Activated T-cell treated with anti-CD3 and anti-CD28 coated beads for 24 hours (primary cell): ENCODE results near the gene CFP.
"Not testable (repeated sequence)": the region's sequence is repeated elsewhere in the genome, so short reads cannot be mapped to it uniquely, and the experiment has no call there.

Source experiments
- DNase-seq: peaks from one replicate; pipeline ENCODE4 v3.0.0-alpha.2; 2020; ENCODE audit warnings: low read depth

CFP gene

DNA sequence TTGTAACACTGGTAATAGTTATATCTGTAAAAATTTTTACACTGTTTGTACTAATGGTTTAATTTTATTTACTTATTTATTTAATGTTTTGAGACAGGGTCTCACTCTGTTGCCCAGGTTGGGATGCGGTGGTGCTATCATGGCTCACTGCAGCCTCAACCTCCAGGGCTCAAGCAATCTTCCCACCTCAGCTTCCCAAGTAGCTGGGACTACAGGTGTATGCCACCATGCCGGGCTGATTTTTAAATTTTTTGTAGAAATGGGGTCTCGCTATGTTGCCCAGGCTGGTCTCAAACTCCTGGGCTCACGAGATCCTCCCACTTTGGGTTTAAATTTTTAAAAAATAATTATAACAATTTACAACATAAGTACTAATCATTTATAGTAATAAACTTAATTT lies 26.6 kb downstream of the CFP start:
- not testable (repeated sequence) for DNase-seq

DNA sequence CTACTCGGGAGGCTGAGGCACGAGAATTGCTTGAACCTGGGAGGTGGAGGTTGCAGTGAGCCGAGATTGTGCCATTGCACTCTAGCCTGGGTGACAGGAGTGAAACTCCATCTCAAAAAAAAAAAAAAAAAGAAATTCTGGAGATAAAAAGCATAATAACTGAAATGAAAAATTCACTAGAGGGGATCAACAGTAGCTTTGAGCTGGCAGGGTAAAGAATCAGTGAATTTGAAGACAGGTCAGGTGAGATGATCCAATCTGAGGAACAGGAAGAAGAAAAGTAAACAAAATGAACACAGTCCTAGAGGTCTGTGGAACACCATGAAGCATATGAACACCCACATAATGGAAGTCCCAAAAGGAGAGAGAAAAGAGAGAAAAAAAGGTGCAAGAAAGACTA lies 32.5 kb downstream of the CFP start:
- no peak for DNase-seq

DNA sequence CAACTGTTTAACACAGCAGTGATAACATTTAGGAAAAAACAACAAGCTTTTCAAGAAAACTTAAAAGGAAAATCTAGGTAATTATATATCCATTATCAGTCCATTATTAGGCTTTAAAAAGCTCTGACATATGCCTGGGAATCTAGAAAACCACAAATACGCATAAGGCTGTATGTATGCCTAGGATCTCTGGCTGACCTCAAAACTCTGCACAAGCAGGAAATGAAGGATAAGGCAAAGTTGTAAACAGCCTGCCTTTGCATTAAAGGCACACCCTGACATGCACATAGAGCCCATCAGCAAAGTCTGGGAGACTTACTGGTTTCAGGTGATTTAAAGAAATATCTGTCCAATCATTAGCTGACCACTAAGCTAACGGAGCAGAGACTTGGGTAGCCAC lies 33.5 kb downstream of the CFP start:
- DNase-seq: no peak

DNA sequence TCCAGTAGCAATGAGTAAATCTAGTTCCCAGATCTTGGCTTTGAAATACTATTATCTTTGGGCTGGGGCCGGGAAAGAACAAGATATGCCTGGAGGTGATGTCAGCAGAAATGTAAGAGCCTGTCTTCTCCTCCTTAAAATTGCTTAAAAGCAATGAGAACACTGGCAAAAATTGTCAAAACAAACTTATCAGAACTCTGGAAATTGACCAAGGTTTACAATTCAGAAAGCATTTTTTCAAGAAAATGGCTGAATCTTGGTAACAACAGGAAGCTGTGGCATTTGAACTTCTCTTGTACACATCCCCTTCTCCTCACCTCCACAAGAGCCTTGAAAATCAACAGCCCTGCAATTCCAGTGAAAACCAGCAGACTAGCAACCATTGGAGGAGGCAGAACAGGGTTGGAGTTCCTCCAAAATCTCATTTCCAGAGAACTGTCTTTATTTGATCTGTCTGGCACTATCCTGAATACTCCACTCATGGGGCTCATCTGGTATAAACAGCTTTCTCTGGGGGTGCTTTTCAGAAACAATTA lies 33.9 kb downstream of the CFP start:
- DNase-seq: no peak

DNA sequence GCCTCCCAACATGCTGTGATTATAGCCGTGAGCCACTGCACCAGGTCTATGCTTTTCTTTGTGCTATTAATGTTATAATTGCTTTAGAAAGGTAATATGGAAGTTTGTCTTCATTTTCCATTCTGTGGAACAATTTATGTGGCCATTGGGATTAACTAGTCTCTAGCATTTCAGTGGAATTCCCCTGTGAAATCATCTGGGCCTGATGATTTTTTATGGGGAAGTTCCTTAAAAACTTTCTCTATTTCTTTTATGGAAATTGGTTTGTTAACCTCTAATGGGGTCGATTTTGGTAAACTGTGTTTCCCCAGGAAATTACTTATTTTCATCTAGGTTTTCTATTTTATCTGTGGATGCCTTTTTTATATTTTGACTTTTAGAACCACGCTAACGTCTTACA lies 36.2 kb downstream of the CFP start:
- no peak for DNase-seq

DNA sequence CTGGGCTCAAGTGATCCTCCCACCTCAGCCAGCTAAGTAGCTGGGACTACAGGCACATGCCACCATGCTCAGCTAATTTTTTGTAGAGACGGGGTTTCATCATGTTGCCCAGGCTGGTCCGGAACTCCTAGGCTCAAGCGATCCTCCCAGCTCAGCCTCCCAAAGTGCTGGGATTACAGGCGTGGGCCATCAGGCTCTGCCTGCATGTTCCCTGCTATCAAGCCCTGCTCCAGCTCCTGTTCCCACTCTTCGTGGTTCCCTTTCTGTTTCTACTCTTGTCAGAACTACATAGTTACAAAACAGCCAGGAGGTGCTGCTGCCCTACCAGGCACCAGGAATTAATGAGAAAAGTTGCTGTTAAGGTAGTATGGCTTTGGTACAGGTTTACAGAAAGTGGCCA lies 38.7 kb downstream of the CFP start:
- no peak for DNase-seq

DNA sequence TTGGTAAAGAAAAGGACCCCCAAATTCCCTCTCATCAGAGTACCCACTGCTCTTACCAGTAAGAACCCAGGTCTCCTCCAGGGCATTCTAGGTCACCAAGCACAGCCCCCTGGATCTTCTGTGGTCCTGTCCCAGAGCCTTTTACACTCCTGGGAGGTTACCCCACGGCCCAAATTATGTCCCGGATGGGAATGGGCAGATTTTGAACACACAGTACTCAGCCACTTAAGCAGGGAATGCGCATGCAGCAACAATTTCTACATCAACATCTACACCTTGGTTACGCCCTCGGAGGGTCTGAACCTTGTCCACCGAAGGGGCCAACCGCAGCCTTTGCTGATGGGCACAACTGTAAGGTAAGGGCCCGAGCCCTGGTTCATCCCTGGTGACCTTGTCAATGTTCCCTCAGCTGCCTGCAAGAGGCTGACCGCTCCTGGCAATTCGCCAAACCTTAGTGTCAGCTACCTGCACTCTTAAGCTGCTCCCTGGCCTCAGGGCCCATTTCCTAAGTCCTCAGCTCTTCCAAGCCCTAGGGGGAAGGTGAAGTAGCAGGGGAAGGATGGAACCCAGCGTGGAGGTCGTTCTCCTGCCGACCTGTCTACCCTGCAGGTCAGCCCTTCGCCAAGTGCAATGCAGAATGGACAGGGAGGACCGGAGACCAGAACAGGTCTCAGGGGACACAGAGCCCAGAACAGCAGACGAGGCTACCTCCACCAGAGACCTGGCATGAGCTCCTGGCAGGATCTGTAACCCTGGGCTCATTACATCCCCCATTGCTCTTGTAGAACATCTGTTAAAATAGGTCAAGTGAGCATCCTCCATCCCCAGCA lies 41.6 kb downstream of the CFP start:
- no peak for DNase-seq

DNA sequence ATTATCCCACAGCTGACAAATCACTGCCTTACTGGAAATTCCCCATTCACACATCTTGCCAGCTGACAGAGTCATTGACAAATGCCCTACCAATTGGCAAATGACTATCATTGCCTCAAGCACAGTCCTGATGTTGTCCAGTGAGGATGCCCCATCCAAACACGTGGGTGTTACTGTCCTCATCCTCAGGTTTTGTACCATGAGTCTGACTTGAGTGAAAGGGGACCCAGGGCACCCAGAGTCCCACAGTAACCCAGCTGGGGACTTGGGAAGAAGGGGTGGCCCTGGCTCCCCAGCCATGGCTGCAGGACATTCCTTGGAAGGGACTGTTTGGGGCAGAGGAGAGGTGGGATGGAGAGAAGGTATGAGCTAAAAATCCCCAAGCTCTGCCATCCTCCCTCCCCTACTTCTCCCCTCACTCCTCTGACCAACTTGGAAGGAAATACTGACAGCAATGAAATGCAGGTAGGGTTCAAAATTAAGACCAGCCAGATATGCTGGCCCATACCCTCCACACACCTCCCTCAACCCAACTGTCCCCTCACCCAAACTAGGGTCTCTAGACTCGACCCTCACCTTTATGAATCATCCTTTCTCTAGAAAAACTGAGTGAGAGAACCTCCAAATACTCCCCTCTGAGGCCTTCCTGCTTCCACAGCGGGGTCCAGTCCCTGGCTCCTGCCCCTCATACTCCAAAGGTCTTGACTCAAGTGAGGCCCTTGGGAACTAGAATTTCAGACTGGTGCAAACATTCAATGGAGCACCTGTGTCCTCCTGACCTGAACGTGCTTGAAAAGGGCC lies 42.4 kb downstream of the CFP start:
- DNase-seq: no peak

DNA sequence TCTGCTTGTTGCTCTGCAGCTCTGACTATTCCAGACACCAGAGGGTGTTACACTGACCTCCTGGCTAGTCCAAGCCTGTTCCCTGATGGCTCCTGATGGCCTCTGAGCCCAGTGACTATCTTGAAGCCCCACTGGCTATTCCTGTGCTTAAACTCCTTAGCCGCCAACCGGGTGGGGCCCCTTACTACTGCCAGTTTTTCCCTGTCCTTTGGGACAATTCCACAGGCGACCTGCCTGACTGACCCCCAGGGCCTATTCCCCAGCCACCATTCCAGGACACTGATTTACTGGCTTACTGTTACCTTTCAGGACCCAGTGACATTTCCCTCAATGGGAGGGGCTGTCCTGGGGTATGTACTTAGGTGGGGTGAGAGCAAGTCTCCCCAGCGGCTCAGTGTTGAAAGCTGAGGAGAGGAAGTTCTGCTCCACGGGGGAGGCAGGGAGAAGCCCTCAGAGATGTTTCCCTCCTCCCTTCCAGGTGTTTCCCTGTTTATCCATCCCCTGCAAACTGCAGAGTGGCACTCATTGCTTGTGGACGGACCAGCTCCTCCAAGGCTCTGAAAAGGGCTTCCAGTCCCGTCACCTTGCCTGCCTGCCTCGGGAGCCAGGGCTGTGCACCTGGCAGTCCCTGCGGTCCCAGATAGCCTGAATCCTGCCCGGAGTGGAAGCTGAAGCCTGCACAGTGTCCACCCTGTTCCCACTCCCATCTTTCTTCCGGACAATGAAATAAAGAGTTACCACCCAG lies 43.5 kb downstream of the CFP start:
- DNase-seq: no peak

DNA sequence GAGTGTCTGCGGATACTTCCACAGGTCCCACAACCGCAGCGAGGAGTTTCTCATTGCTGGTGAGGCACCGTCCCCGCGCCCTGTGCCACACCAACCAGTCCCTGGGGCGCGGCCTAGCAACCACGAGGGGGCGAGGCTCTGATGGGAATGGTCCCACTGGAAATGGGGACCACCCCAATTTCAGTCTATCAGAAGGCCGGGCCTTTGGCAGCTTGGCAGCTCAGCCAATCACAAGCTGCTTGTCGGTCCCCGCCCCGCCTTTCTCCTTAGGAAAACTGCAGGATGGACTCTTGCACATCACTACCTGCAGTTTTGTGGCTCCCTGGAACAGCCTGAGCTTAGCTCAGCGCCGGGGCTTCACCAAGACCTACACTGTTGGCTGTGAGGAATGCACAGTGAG lies 44.5 kb downstream of the CFP start:
- no peak for DNase-seq

DNA sequence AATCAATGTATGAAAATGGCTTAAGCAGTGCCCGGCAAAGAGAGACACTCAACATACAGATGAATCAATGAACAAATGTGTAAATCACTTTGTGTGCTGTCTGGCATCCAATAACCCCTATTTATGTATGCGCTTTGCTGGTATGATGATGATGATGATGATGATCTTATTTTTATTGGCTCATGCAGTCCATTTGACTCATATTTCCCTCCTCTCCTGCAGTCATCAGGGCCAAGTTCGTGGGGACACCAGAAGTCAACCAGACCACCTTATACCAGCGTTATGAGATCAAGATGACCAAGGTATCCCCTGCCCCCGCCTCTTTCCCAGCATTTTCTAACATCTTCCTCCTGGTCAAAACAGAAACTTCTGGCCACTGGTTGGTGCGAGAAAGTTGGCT lies 45.0 kb downstream of the CFP start:
- no peak for DNase-seq

DNA sequence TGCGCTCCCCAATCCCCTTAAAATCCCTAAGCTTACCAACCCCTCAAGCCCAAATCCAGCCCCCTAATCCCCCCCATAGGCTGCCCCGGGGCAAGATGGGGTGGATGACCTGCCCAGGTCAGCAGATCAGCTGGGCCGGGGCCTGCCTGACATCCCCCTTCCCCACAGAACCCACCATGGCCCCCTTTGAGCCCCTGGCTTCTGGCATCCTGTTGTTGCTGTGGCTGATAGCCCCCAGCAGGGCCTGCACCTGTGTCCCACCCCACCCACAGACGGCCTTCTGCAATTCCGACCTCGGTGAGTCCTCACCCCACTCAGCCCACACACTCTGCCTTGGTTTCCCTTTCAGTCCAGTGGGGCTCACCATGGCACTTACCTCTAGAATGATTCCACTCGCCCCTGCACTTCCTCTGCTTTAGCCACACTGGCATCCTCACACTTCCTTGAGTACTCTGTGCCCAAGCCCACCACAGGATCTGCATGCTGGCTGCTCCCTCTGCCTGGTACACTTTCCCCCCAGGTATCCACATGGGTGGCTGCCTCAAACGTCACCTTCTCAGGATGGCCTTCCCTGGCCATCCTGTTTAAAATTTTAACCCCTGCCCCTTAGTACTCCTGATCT lies 46.4 kb downstream of the CFP start:
- no peak for DNase-seq

DNA sequence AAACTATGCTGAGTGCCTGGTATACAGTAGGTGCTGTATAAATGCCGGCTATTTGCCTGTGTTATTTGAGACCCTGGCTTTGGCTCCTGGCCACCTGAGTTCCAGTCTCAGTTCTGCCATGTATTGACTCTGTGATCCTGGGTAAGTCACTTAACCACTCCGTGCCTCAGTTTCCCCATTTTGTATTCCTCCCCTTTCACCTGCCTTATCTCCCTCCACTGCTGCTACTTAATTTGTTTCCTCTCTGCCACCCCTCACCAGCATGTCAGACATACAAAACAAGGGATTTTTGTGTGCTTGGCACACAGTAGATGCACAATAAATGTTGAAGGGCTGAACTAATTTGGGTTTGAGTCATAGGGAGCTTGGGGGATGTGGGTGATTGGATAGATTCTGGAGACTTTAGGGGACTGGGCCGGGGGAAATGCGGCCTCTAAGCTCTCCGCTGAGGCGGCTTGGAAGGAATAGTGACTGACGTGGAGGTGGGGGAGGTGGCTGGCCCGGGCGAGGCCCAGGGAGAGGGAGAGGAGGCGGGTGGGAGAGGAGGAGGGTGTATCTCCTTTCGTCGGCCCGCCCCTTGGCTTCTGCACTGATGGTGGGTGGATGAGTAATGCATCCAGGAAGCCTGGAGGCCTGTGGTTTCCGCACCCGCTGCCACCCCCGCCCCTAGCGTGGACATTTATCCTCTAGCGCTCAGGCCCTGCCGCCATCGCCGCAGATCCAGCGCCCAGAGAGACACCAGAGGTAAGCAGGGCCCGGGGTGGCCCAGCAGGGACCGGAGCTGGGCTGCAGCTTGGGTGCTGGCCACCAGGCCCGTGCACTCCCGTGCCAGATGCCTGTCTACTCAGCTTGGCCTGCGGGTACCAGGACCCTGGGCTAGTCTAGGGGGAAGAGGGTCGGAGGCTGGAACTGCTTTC lies 47.7 kb downstream of the CFP start, which contains the start of gene TIMP1:
Gene TIMP1, plus strand, starts transcription at position 706 of the 917 bp plus-strand sequence. CDS start 980 bp downstream, outside the sequence.
- DNase-seq: peak; percentile 69

DNA sequence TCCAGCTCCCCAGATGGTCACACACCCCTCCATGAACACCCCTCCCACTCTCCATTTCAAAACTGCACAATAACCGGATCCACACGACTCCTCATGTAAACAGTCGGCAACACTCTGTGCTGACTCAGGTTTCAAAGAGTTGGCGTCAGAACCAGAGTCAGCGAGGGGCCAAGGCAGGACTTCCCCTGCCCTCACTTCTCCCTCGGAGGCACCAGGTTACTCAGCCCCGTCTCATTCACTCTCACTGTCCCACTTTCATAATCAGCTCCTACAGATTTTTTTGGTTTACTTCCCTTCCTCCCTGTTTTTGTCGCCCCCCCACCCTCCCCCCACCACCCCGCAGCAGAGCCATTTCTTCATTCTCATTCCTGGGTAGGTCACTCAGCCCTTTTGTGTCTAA lies 50.2 kb downstream of the CFP start:
- DNase-seq: no peak

DNA sequence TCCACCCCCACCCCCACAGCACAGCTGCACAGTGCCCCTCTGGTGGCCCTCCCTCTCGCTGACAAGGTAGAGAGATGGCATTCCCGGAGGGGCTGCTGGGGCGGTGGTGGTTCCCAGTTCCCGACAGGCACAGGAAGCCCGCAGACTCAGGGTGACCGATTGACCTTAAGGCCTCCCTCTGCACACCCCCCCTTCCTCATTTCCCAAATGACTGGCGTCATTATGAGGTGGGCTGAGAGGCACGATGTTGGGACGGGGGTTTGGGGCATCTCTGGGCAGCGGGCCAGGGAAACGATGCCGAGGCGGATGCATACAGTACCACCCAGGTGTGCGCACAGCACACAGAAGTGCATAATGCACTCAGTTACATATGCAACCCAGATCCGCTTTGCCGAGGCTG lies 51.0 kb downstream of the CFP start:
- DNase-seq: no peak

DNA sequence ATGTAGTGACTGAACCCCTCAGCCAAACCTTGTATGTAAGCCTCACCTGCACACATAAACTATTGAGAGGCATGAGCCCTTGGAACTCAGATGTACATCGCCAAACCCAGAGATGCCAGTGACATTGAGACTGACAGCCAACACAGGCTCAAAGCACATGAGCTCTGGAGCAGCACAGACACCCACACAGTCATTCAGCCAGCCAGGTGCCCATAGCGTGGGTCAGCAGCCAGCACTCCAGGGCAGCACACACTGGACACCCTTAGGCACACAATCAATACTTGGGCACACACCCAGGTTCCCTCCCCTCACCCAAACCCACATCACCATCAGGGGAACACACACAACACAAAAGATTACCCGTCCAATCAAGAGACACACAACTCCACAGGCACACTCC lies 51.8 kb downstream of the CFP start:
- no peak for DNase-seq

DNA sequence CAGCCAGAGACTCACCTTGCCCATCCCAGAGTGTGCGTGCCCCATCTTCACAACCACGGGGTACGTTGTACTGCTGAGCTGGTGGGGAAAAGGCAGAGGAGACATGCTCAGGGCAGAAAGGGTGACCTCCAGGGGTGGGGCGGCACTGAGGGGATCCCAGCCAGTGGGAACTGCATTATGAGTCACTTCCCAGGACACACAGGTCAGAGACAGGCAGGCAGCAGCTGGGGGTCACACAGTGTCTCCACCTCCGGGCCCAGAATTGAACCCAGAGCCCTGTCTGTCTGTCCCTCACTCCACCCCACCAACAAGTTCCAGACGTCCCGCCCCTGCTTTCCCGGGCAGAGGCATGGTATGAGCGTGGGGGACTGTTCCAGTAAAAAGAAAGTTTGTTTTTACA lies 52.3 kb downstream of the CFP start:
- DNase-seq: no peak

DNA sequence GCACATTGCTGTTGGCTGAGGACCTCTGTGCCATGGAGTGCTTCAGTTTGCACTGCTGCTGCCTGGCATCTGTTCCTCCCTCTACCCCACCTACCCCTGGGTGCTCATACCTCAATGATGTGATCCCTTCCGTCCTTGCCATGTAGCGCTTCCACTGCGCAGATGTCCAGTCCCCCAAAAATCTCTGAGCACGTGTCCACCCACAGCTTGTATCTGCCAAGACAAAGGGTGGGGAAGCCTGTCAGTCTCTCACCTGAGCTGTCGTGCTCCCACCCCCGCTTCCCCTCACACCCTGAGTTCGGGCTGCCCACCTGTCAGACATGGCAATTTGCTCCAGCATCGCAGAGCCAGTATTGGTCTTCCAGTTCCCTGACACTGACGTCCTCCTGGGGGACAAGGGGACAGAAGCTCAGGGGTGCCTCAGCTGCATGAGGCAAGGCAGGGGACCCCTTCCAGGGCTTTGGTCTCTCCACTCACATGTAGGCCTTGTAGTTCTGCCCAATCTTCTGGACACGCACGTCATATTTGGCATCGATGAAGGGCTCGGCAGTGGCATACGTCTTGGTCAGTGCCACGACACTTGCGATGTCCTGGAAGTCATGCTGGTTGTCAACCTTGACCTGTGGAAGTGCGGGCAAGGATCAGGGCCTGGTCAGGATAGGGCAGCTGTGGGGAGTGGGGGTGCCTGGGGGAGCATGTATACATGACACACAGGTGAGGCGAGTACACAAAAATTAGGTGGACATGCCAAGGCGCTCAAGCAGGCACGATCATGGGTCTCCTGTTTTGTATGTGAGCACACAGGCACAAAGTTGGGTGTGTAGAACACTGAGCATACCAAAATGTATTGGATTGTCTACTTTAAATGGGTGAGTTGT lies 53.5 kb downstream of the CFP start:
- DNase-seq: no peak

DNA sequence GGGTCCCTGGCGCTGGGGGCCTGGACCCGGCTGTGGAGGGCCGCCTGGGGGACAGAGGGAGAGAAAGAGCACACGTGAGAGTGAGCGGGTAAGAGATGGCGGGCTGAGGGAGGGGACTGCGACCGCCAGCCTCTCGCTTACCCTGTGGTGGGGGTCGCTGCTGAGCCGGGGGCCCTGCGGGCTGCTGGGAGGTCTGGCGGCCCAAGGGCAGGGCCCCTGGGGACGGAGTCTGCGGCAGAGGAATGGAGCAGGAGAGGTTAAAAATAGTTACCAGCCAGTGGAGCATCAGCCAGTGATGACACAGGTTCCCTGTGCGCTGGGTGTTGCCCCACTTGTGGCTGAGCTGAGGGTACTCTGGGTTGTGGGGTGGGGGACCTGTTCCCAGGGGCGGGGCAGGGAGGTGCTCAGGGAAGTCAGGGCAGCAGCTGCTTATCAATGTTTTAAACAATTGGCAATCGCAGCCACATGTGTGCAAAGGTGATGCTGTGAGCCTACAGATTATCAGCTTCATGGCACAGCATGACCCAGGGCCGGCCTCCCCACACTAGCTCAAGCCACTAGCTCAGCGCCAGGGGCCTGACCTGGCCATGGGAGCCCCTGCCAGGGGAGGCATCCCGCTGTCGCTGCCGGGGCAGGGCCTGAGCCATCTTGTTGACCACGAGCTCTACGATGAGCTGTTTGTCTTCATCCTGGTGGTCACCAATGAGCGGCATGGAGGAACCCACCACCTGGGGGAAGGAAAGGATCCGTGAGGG lies 55.0 kb downstream of the CFP start:
- DNase-seq: no peak
